ENCODE measurements around the gene TIMM23. TPM values are rescaled to one million over a fixed set of nuclear protein-coding genes. Genes with fewer than 3 reads are reported as not detected.

The TIMM23 gene
- total RNA-seq, 1 donor from 2014 or later: 98.7 TPM

- no peak for TF ChIP-seq CTCF (conservative IDR thresholded peaks at IDR 0.05; ENCODE audit: low read depth, low read length)
- no peak overlapping the region for H3K4me3 ChIP-seq (ENCODE audit: low read depth, low read length)
- no peak for DNase-seq (ENCODE audit: low read depth)
These were observed 42.6 kb downstream of the TIMM23 start for GRCh38 chr10:46014683-46015405.

- no peak overlapping the region for H3K4me3 ChIP-seq (ENCODE audit: low read depth, low read length)
- no peak for TF ChIP-seq CTCF (conservative IDR thresholded peaks at IDR 0.05; ENCODE audit: low read depth, low read length)
These were observed 43.9 kb downstream of the TIMM23 start for GRCh38 chr10:46016190-46016589.

GRCh38 chr10:46016811-46017210 is 44.5 kb downstream of the TIMM23 start:
- no peak for TF ChIP-seq CTCF (conservative IDR thresholded peaks at IDR 0.05; ENCODE audit: low read depth, low read length)
- no peak overlapping the region for H3K4me3 ChIP-seq (ENCODE audit: low read depth, low read length)
- no peak for DNase-seq (ENCODE audit: low read depth)

More at GRCh38 chr10:46016190-46016589, 43.9 kb downstream of the TIMM23 start:
- DNase-seq (ENCODE audit: low read depth): no peak

GRCh38 chr10:46017733-46018132 is 45.4 kb downstream of the TIMM23 start:
- no peak for TF ChIP-seq CTCF (conservative IDR thresholded peaks at IDR 0.05; ENCODE audit: low read depth, low read length)
- no peak overlapping the region for H3K4me3 ChIP-seq (ENCODE audit: low read depth, low read length)
- DNase-seq (ENCODE audit: low read depth): no peak

GRCh38 chr10:46018453-46019176 is 46.3 kb downstream of the TIMM23 start:
- H3K4me3 ChIP-seq (ENCODE audit: low read depth, low read length): no peak overlapping the region
- no peak for DNase-seq (ENCODE audit: low read depth)
- no peak for TF ChIP-seq CTCF (conservative IDR thresholded peaks at IDR 0.05; ENCODE audit: low read depth, low read length)

GRCh38 chr10:46019177-46019528 is 46.9 kb downstream of the TIMM23 start:
- H3K4me3 ChIP-seq (ENCODE audit: low read depth, low read length): no peak overlapping the region
- DNase-seq (ENCODE audit: low read depth): no peak
- TF ChIP-seq CTCF (conservative IDR thresholded peaks at IDR 0.05; ENCODE audit: low read depth, low read length): no peak

Data from epithelial cell of proximal tubule (primary cell).